NT2/D1 (cell line): ENCODE data around the gene RETSAT.

Experiments
- SUZ12 ChIP-seq: IDR thresholded peaks from 2 replicates; pipeline ENCODE4 v1.6.1; 2011; ENCODE audit not compliant: insufficient read length, insufficient read depth; ENCODE audit errors: extremely low read depth
- YY1 ChIP-seq: IDR thresholded peaks from 2 replicates; pipeline ENCODE4 v1.6.1; 2011; ENCODE audit not compliant: insufficient read length, insufficient read depth
- ZNF274 ChIP-seq: IDR thresholded peaks from 2 replicates; pipeline ENCODE4 v1.6.1; 2011; ENCODE audit warnings: mild to moderate bottlenecking, low read depth, low read length

DNA sequence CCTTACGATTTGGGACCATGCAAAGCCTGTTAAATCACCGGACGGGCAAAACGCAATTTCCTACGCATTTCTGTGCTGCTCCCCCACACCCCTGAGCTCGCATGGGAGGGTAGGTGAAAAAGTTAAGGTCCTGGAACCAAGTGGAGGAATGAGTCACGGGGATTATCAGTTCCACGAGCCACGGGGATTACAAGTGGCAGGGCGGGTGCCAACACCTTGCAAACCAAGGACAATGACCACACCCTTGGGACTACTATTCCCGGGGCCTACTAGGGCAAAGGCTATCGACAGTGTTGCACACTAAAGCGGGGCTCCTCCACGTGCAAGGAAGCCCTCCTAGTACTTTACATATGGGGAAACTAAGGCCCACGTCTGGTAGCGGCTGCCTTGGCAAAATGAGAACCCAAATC, 447 bp downstream of the RETSAT start:
- TF ChIP-seq ZNF274 (no peak), YY1 (no peak), SUZ12 (no peak)
